Medulla oblongata (tissue), 1 donor: ENCODE measurements around the gene HACD2.

Experiments
- DNase-seq: peaks from one replicate; pipeline ENCODE4 v3.0.0-alpha.2; 2015; ENCODE audit errors: extremely low spot score

Gene HACD2

DNA sequence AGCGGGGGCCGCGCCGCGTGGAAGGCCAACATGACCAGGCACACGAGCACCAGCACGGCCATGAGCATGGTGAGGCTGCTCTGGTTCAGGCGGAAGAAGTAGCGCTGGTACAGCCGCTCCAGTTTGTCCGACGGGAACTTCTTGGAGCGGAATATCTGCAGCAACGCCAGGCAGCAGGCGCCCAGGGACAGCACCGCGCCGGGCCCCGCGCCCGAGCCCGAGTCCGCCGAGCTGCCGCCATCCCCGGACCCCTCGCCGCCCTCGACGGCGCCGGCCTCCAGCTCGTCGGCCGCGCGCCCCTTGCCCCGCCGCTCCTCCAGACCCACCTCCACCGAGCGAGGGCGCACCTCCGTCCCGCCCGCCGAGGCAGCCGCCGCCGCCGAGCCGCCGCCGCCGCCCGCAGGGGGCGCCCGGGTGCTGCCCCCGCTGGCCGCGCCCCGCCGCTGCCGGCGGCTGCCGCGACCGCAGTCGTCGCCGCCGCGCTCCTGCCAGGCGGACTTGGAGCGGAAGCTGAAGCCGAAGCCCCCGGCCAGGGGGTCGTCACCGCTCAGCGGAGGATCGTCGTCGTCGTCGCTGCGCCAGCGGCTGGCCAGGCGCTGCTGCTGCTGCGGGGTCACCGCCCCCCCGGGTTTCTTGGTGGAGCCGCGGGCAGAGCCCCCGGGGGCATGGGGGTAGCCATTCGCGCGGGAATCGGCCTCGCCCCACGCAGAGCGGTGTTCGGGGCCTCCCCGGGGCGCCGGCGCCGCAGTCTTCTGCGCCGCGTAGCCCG, 136.9 kb downstream of the HACD2 start:
- no peak for DNase-seq

DNA sequence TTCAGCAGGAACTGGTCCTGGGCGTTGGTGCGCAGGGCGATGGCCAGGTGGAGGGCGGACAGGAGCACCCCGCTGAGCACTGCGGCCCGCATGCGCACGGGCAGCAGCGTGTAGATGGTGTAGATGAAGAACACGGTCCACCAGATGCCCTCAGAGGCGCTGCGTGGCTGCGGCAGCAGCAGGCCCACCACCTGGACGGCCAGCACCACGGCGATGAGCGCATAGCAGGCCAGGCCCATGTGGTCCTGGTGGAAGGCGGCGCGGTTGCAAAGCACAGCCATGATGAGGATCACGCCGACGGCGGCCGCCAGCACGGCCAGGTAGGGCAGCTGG, 137.5 kb downstream of the HACD2 start:
- no peak for DNase-seq

DNA sequence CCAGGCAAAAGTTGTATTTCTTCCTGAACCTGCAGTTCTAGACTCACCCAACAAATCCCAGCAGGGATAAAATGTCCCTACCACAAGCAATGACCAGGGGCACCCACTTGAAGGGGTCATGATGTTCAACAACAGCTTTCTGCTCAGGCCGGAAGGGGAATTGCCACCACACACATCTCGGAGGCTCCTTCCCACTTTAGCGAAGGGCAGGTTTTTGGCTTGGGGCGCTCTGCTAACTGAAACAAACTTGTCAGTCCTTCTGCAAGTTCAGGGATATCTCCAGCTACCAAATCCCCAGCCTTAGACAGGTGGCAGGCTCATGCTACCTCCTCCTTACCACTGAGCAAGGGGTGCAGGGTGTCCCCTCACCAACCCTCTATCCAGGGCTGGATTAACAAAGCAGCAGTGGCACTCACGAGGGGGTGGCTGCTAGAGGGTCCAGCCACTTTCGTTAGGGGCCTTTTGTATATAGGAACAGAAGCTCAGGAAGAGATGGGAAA, 138.2 kb downstream of the HACD2 start:
- DNase-seq: no peak

DNA sequence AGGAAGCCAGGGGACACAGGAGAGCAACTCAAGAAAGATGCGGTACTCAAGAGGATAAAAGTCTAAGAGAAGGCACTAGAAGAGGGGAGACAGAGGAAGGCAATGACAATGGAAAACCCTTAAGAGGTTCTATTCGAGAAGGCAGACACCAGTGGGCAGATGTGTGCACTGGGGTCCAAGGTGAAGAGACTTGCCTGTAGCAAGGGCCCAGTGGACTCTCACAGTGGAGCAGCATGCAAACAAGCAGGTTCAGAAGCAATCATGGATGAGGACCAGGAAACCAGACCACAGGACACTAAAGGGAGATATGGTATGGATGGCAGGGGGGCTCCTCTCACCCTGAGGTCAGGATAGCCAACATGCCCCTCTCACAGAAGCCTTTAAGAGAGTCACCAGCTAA, 138.6 kb downstream of the HACD2 start:
- DNase-seq: no peak

DNA sequence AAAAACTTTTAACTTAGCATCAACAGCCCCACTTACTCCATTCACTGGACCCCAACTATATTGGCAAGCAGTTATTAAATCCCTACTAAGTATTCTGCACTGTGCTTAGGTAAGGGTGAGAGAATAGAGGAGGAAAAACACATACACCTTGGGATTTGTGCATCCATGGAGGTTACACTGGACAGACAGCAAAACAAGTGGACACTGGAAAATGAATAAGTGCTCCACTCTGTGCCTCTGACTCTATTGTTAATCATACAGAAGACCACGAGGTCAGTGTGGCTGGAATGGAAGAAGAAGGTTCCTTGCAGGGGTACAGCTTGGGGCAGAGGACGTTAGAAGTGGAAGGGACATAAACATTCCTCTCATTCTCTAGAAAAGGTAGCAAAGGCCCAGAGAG, 139.2 kb downstream of the HACD2 start:
- DNase-seq: no peak

DNA sequence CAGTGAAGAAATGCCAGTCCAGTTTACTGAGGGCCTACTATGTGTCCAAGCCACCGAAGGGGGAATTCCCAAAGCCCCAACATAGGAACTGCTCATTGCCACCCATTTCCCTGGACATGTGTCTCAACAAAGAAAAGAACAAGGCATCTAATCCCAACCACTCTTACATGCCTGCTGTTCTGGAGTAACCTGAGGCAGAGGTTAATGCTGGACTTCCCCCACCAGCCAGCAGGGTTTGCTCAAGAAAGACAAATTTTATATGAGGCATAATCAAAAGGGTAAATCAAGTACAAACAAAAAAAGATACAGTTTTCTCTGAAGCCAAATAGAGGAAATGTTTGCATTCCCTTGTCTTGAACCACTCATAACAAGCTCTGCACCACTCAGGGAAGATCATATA, 140.1 kb downstream of the HACD2 start:
- DNase-seq: no peak

DNA sequence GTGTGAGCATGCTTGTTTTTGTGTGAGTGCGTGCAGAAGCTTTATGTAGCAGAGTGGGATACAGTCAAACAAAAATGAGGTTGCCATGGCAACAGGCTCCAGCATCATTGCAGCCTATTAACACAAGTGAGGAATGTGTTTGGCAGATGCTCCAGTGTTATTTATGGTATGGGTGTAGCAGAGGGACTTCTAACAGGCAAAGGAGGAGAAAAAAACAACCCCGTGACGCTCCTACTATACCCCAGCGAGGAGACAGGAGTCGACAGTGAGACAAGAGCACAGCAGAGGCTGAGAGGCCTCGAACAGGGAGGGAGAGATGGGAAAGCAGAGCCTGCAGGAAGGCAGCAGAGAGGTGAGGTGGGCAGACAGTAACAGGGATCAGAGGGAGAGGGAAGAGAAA, 140.8 kb downstream of the HACD2 start:
- DNase-seq: peak; percentile 55

DNA sequence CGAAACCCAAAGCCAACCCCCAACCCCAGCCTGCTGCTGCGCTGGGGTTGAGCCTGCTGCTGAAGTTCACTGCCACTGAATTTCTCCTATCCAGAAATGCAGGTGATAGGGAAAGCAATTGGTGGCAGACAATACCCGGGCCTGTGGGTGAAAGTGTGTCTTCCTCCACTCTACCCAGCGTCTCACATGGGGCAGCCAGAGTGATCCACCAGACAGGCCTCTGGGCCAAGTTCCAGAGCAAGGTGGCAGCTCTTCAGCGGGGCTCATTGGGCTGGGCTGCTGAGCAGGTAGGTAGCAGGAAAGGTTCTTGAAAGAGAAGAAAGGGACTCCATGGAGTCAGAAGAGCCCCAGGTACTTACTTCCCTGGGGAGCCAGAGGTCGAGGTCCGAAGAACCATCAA, 141.9 kb downstream of the HACD2 start:
- no peak for DNase-seq

DNA sequence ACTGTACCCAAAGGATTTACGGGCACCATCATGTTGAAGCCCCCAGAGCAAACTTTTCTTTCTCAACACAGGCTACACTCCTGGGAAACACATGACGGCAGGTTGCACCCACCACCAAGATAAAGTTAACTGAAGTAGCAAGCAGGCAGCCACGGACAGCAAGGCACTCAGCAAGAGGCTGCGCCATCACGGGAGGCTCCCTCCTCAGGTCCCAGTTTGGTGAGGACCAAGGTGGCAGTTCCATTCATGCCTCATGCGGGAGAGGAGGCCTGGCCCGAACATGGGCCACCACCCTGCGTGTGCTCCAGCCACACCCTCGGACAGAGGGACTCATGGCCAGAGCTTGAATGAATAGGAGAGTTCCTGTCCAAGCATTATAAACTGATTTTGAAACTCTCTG, 142.7 kb downstream of the HACD2 start:
- DNase-seq: no peak
